ENCODE data around the gene LAG3.

LAG3 gene

DNA sequence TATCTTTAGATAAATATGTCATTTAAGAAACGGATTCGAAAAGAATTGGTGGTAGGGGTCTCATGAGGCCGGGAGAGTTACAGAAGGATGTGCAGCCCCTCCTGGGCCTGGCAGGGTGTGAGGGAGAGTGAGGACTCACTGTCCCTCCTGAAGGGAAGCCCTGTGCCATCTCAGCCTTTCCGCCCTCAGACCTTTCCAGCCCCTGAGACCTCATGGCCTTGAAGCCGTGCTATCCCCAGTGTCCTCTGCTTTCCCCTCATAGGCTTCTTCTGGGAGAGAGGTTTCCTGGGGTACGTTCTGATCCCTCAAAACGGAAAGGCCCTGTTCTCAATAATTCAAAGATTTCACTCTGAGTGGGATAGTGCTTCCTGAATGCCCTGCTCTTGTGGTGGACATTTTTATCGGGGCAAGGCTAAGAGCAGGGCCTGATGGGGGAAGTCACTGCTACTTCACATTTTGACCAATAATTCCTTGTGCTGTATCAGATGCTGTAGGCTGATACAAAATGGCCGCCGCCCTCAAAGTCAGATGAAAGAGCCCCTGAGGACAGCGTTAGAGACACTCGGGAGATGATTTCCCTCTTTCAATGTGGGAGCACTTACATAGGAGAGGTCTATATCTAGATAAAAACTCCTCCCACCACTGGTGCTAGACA lies 18.3 kb downstream of the LAG3 start:
- DNase-seq (ENCODE audit: low spot score): no peak

- DNase-seq (ENCODE audit: low spot score): no peak
Observed at GRCh38 chr12:6791931-6792520, 19.7 kb downstream of the LAG3 start.

DNA sequence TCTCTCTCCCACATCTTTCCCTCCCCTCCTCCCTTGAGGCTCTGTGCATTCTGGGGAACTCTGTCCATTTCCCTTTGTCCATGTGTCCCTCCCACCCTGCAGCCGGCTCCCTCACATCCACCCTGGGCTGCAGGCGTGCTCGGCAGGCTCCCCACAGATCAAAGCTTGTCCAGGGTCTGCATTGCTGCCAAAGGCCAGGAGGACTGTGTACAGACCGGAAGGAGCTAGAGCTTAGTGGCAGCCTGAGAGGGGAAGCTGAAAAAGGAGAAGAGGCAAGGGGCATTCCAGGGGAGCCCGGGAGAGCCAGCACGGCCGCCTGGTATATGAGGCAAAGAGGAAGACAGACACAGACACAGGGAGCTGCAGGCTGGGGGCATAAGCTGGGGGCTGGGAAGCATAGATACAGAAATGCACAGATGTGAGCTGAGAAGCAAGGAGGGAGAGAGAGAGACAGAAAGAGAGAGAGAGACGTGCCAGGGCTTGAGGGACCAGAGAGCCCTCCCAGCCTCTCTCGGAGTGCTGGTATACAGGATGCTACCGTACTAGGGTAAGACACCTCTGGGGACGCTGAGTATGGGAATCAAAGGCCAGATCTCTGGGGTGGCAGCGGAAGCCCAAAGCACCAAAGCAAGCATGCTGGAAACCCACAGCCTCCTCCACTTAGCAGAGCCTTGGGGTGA lies 20.3 kb downstream of the LAG3 start:
- DNase-seq (ENCODE audit: low spot score): peak; percentile 33

DNA sequence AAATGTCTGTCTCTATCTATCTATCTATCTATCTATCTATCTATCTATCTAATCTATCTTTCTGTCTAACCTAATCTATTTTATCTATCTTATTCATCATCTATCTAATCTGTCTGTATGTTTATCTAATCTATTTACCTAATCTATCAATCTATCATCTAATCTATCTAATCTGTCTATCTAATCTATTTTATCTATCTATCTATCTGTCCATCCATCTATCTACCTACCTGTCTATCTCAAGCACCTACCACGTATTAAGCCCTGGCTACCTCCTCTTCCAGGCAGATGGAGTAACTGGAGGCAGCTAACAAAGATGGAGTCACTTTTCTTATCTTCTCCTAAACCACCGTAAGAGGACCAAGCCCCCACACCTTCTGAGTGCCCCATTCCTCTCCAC lies 22.8 kb downstream of the LAG3 start:
- no peak for DNase-seq (ENCODE audit: low spot score)

DNA sequence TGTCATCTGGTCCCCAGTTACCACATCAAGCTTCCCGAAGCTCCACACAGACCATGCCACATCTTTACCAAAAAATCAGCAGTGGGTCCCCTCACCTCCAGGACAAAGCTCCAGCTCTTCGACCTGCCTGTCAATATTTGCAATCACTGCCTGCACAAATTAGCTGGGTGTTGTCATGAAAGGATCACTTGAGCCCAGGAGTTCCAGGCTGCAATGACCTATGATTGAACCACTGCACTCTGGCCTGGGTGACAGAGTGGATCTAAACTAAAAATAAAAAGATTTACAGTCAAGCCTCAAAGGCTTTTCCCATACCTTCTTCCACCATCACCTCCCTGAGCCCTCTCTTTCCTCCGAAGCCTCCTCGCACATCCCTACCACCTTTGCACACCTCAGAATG lies 24.3 kb downstream of the LAG3 start:
- no peak for DNase-seq (ENCODE audit: low spot score)

- DNase-seq (ENCODE audit: low spot score): no peak
Observed at GRCh38 chr12:6799147-6799546, 26.8 kb downstream of the LAG3 start.

DNA sequence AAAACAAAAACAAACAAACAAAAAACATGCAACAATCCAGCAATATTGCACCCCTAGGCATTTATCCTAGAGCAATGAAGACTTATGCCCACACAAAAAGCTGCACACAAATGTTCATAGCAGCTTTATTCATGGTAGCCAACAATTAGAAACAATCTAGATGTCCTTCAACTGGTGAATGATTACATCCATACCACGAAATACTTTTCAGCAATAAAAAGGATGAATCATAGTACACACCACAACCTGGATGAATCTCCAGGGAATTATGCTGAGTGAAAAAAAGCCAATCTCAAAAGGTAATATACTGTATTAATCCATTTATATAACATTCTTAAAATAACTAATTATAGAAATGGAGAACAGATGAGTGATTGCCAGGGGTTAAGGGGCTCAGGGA lies 34.9 kb downstream of the LAG3 start:
- DNase-seq (ENCODE audit: low spot score): peak; percentile 75

GRCh38 chr12:6809056-6809455 lies 36.7 kb downstream of the LAG3 start:
- no peak for DNase-seq (ENCODE audit: low spot score)

DNA sequence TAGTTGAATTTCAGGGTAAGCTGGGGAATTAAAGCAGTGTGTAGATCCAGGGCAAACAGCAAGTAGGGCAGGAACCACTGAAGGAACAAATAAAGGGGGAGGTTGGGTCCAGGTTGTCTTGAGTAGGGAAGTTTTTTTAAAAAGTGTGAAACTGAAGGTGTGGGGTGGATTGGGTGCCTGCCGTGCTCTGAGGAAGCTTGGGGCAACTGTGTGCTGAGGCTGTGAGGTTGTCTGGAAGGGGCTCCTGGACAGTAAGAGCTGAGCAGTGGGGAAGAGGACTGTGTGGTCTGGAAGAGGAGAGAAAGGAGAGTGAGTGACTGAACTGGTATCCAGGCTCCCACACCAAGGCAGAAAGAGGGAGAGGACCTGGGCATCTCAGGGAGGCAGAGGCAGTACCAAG lies 38.4 kb downstream of the LAG3 start:
- DNase-seq (ENCODE audit: low spot score): no peak

DNA sequence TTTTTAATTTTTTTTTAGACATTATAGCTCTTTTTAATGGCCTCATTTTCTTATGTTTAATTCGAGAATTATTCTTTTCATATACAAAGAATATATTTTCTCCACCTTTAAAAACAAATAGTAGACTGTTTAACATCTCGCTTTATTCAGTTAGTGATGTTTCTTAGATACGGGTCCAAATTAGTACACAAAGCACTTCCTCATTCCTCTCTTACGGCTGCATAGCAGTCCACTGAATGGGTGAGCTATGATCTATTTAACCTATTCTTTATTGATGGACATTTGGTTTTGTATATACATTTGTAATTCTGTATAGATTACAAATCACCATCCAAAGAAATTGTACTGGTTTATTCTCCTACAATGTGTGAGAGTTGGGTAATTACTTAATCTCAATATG lies 41.0 kb downstream of the LAG3 start:
- no peak for DNase-seq (ENCODE audit: low spot score)

DNA sequence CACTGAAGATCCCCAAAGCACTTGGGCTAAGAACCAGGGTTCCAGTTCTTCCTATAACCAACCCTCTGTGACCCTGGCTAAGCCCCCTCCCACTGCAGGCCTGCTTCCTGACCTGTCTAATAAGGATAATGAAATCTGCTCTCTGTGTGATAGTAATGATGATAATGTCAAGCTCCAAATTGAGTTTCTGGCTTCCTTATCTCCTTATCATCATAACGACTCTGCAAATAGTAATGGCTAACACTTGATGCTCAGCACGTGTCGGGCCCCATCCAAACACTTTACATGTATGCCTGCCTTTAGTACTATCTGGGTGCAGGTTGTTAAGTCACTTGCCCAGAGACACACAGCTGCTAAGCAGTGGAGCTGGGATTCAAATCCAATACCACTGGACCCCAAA lies 44.3 kb downstream of the LAG3 start:
- DNase-seq (ENCODE audit: low spot score): no peak

DNA sequence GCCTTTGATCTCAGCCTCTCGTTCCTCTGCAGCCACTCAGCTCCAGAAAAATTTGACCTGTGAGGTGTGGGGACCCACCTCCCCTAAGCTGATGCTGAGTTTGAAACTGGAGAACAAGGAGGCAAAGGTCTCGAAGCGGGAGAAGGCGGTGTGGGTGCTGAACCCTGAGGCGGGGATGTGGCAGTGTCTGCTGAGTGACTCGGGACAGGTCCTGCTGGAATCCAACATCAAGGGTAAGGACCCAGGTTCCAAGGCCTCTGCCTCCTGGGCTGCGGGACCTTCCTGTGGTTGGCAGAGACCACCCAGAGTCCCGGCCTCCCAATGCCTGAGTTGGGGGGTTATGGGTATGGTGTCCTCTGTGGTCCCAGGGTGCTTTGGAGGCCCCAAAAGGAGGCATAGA lies 44.8 kb downstream of the LAG3 start:
- DNase-seq (ENCODE audit: low spot score): no peak

GRCh38 chr12:6817662-6818157 lies 45.4 kb downstream of the LAG3 start:
- no peak for DNase-seq (ENCODE audit: low spot score)

- no peak for DNase-seq (ENCODE audit: low spot score)
Observed at GRCh38 chr12:6818222-6818621, 45.9 kb downstream of the LAG3 start.

DNA sequence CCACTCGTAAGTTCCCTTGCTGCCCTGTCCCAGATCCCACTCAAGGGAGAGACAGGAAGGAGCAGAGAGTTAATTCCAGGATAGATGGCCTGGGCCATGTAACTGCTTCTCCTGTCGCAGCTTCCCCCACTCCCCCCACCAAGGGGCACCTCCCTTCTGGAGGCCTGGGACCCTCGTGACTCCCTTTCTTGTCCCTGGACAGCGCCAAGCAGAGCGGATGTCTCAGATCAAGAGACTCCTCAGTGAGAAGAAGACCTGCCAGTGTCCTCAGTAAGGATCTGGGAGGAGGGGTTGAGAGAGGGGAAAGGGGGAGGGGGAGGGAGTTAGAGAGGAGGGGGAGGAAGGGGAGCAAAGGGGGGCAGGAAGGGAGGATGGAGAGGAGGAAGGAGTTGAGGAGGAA lies 46.3 kb downstream of the LAG3 start:
- no peak for DNase-seq (ENCODE audit: low spot score)

GRCh38 chr12:6819106-6820030 lies 47.0 kb downstream of the LAG3 start:
- no peak for DNase-seq (ENCODE audit: low spot score)

DNA sequence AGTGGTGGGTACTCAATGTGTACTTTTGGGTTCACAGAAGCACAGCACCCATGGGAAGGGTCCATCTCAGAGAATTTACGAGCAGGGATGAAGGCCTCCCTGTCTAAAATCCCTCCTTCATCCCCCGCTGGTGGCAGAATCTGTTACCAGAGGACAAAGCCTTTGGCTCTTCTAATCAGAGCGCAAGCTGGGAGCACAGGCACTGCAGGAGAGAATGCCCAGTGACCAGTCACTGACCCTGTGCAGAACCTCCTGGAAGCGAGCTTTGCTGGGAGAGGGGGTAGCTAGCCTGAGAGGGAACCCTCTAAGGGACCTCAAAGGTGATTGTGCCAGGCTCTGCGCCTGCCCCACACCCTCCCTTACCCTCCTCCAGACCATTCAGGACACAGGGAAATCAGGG lies 47.8 kb downstream of the LAG3 start:
- no peak for DNase-seq (ENCODE audit: low spot score)

DNA sequence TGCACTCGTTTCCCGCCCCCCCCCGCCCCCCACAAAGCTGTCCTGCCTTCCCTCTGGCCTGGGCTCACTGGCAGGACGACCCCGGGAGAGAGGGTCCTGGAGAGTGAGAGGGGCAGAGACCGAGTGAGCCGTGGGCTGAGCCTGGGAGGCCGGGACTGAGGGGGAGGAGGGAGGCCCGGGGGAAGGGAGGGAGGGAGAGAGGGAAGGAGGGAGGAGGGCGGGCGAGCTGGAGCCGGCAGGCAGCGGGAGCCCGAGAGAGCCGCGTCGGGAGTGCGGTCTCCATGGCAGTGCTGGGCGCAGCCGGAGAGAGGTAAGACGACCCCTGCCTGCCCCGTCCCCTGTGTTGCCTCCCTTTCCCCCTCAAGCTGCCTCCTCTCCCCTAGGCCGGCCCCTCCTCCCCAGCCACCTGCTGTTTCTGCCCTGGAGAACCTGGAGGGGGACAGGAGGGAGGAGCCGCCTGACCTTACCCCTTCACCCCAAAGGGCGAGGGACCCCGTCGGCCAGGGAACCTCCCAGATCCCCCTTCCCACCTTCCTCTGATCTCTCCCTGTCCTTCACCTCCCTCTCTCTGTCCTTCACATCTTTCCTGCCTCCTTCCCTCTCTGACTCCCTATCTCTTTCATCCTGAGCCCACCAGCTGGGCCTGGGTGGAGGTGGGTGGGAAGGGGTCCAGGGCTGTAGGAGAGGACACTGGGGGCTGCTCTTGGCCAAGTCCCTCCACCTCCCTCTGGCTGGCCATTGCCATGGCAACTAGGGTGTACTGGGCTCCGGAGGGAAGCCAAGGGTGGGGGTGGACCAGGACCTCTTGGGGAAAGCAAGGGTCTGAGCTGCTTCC lies 49.5 kb downstream of the LAG3 start, which contains the start of gene GPR162:
GPR162 (plus strand) TSS at position 231 of the 835 bp plus-strand sequence. CDS start 2,078 bp downstream, outside the sequence.
- DNase-seq (ENCODE audit: low spot score): peak; percentile 24

- no peak for DNase-seq (ENCODE audit: low spot score)
Observed at GRCh38 chr12:6822426-6823135, 50.3 kb downstream of the LAG3 start.

DNA sequence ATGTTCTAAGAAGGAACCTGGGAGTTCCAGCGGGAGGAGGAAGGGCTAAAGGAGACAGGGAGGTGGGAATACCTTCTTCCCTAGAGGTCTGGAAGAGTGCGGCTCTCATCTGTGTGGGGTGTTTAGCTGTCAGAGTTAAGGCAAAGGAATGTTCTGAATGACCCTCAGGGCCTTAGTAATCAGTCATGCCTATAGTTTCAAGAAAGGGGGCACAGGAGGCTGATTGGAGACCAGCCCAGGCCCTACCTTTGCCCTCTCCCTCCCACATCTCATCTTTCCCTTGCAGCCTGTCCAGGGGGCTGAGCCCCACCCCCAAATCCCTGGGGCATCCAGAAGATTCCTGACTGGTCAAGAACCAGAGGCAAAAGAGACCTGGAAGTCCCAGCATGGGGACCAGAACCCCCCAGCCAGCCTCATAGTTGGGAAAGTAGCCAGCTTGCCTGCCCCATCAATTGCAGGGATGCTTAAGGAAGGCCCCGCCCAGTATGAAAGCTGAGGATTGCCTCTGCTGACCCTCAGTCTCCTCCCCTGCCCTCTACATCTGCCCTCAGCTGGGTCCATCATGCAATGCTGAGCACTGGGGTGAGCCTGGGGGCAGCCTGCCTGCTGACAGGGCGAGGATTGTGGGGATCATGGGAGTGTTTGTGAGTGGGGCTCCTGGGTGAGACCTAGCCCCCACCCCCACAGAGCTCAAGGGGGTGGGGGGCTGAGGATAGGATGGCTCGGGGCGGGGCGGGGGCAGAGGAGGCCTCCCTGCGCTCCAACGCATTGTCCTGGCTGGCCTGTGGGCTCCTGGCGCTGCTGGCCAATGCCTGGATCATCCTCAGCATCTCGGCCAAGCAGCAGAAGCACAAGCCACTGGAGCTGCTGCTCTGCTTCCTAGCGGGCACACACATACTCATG lies 51.1 kb downstream of the LAG3 start:
- no peak for DNase-seq (ENCODE audit: low spot score)

Data from SW480 (cell line).